Measurements from ENCODE around the gene RNPS1.

The RNPS1 gene

GRCh38 chr16:2238838-2239675, 28.9 kb downstream of the RNPS1 start:
- no peak for DNase-seq (ENCODE audit: low read depth, low spot score)
- TF ChIP-seq CTCF (IDR thresholded peaks at IDR 0.05; ENCODE audit: low read depth, low read length) = no peak
- no peak overlapping the region for H3K4me3 ChIP-seq (ENCODE audit: low read depth, low read length)
- in situ Hi-C loops (cut with HindIII; ENCODE audit: low sequenced_read_pairs) = no loop called here

- no peak overlapping the region for H3K4me3 ChIP-seq (ENCODE audit: low read depth, low read length)
- in situ Hi-C loops (cut with HindIII; ENCODE audit: low sequenced_read_pairs) = no loop called here
- TF ChIP-seq CTCF (IDR thresholded peaks at IDR 0.05; ENCODE audit: low read depth, low read length) = no peak
- no peak for DNase-seq (ENCODE audit: low read depth, low spot score)
Observed at GRCh38 chr16:2238150-2238837, 29.6 kb downstream of the RNPS1 start.

GRCh38 chr16:2237493-2238149, 30.3 kb downstream of the RNPS1 start:
- no peak for DNase-seq (ENCODE audit: low read depth, low spot score)
- no peak overlapping the region for H3K4me3 ChIP-seq (ENCODE audit: low read depth, low read length)

GRCh38 chr16:2237102-2237482, 30.8 kb downstream of the RNPS1 start:
- in situ Hi-C loops (cut with HindIII; ENCODE audit: low sequenced_read_pairs) = no loop called here
- DNase-seq (ENCODE audit: low read depth, low spot score) = no peak
- TF ChIP-seq CTCF (IDR thresholded peaks at IDR 0.05; ENCODE audit: low read depth, low read length) = no peak
- no peak overlapping the region for H3K4me3 ChIP-seq (ENCODE audit: low read depth, low read length)

More at GRCh38 chr16:2237493-2238149, 30.3 kb downstream of the RNPS1 start:
- in situ Hi-C loops (cut with HindIII; ENCODE audit: low sequenced_read_pairs) = no loop called here
- no peak for TF ChIP-seq CTCF (IDR thresholded peaks at IDR 0.05; ENCODE audit: low read depth, low read length)

GRCh38 chr16:2236337-2237101, 31.4 kb downstream of the RNPS1 start, which contains the start of gene DNASE1L2:
TSS of gene DNASE1L2 (plus strand) at chr16:2236444. CDS start at chr16:2236817, 373 bp downstream.
- TF ChIP-seq CTCF (IDR thresholded peaks at IDR 0.05; ENCODE audit: low read depth, low read length) = no peak
- DNase-seq (ENCODE audit: low read depth, low spot score) = no peak
- in situ Hi-C loops (cut with HindIII; ENCODE audit: low sequenced_read_pairs) = no loop called here
- peak within 1 kb of the TSS; percentile 5 for H3K4me3 ChIP-seq (ENCODE audit: low read depth, low read length)

All from astrocyte of the spinal cord (primary cell).